ENCODE data around the gene CSTB.

The CSTB gene

GRCh38 chr21:43766734-43767497 is 9.2 kb downstream of the CSTB start:
- no peak for DNase-seq

GRCh38 chr21:43764576-43765495 is 11.3 kb downstream of the CSTB start:
- DNase-seq = no peak

GRCh38 chr21:43763901-43764523 is 12.1 kb downstream of the CSTB start:
- DNase-seq = no peak

GRCh38 chr21:43762303-43763128 is 13.6 kb downstream of the CSTB start:
- no peak for DNase-seq

- DNase-seq = no peak
Observed at GRCh38 chr21:43761886-43762285, 14.2 kb downstream of the CSTB start.

- DNase-seq = no peak
Observed at GRCh38 chr21:43760391-43760958, 15.6 kb downstream of the CSTB start.

GRCh38 chr21:43759651-43760050 is 16.5 kb downstream of the CSTB start:
- DNase-seq = no peak

- no peak for DNase-seq
Observed at GRCh38 chr21:43758811-43759210, 17.3 kb downstream of the CSTB start.

- no peak for DNase-seq
Observed at GRCh38 chr21:43758111-43758641, 17.9 kb downstream of the CSTB start.

GRCh38 chr21:43757601-43758000 is 18.5 kb downstream of the CSTB start:
- no peak for DNase-seq

- DNase-seq = no peak
Observed at GRCh38 chr21:43755820-43756594, 20.1 kb downstream of the CSTB start.

- DNase-seq = no peak
Observed at GRCh38 chr21:43754948-43755781, 20.9 kb downstream of the CSTB start.

- DNase-seq = no peak
Observed at GRCh38 chr21:43753439-43753799, 22.7 kb downstream of the CSTB start.

- no peak for DNase-seq
Observed at GRCh38 chr21:43752758-43753438, 23.2 kb downstream of the CSTB start.

- DNase-seq = no peak
Observed at GRCh38 chr21:43751955-43752591, 24.0 kb downstream of the CSTB start.

- no peak for DNase-seq
Observed at GRCh38 chr21:43750339-43751033, 25.6 kb downstream of the CSTB start.

GRCh38 chr21:43749651-43750262 is 26.4 kb downstream of the CSTB start:
- no peak for DNase-seq

GRCh38 chr21:43748622-43749021 is 27.5 kb downstream of the CSTB start:
- no peak for DNase-seq
